GM19238 (cell line): ENCODE results near the gene CLIC6.
"Not testable (repeated sequence)": the region's sequence is repeated elsewhere in the genome, so short reads cannot be mapped to it uniquely, and the experiment has no call there.

ENCODE experiments used
- DNase-seq: peaks from one replicate; pipeline ENCODE4 v3.0.0; 2011; ENCODE audit warnings: low spot score; ENCODE audit not compliant: insufficient read length

CLIC6 gene

DNA sequence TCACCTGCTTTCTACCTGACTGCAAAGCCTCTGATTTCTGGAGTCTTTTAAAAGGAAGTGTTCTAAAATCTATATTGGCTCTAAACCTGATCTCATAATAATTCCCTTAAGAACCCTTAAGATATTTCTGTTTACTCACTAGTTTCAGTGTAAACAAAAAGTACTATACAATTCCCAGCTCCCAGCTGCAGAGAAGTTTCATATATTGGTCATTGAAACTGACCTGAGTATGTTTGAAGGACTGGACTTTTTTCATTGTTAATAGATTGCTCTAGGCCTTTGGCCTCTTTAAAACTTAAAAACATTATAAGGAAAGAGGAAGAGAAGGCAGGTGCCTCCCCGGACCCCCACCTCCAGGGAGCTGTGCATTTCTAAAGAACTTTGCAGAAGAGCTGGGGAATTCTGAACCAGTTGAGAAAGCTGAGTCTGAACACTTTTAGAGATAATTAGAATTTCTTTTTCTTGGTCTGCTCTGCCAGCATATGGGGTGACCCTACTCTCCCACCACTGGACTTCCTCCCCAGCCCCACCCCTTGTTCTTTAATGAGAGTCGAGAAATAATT, 23.7 kb downstream of the CLIC6 start:
- no peak for DNase-seq

DNA sequence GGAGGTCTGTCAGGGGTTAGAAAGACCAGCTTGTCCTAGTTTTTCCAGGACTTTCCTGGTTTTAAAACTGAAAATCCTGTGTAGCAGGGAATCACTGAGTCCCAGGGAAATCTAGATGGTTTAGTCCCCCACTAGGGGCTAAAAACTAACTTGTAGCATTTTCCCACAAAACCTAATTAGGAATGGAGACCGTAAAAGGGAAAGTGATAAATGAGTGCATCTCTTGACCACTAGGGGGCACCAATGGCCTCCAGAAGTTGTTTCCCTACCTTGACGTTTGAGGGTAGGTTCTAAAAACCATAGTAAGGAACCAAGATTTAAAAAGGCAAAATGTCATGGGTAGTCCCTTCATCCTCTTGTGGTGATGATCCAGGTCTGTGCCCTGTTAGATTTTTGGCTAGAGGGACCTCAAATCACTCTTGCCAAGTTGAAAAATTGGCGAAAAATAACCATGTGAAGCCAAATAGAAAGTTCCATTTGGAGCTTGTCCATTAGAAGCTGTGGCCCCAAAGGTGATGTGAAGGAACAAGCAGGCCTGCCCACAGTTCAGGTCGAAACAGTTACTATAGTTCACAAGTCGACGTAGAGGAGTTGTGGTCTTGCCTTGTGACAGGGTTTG, 24.5 kb downstream of the CLIC6 start:
- no peak for DNase-seq

DNA sequence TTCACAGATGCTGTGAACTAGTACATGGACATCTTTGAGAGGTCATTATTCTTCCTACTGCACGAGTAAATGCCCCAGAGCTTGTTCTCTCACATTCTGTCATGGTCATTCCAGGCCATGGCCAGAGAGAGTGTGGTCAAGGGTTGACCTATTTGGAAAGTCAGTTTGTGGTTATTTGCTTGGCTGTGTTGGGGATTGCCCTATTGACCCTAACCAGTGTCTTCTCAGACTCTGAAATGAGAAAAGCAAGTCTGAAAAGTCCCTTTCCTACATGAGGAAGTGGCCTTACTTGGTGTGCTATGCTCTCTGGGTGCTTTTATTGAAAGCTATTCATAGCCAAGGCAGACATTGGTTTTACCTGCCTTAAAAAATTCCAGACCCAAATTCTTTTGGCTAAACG, 26.6 kb downstream of the CLIC6 start:
- DNase-seq, result no peak

DNA sequence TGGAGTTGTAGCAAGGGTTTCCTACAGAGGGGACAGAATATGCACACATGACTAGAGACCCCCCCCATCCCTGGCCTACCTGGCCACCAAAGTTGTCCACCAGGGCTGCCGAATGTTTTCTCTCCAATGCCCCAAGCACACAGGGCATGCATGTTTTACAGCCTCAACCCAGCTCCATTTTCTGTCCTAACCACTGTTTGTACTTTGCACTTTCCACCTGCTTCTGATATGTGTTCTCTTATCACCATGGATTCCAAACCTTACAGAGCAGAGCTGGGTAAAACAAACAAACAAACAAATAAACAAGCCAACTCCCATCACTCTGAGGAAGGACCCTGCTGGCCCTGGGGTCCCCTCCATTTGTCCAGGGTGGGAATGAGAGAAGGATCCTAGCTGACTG, 27.3 kb downstream of the CLIC6 start:
- no peak for DNase-seq

DNA sequence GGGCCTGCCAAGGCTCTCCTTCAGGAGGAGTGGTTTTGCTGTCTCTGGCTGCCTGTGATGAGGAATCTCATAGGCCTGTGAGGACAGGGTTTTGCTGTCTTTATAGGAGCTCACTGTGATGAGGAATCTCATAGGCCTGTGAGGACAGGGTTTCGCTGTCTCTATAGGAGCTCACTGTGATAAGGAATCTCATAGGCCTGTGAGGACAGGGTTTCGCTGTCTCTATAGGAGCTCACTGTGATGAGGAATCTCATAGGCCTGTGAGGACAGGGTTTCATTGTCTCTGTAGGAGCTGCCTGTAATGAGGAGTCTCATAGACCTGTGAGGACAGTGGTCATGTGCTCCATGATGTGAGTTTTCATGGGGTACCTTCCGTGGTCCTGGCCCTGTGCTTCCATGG, 29.0 kb downstream of the CLIC6 start:
- DNase-seq, result no peak

DNA sequence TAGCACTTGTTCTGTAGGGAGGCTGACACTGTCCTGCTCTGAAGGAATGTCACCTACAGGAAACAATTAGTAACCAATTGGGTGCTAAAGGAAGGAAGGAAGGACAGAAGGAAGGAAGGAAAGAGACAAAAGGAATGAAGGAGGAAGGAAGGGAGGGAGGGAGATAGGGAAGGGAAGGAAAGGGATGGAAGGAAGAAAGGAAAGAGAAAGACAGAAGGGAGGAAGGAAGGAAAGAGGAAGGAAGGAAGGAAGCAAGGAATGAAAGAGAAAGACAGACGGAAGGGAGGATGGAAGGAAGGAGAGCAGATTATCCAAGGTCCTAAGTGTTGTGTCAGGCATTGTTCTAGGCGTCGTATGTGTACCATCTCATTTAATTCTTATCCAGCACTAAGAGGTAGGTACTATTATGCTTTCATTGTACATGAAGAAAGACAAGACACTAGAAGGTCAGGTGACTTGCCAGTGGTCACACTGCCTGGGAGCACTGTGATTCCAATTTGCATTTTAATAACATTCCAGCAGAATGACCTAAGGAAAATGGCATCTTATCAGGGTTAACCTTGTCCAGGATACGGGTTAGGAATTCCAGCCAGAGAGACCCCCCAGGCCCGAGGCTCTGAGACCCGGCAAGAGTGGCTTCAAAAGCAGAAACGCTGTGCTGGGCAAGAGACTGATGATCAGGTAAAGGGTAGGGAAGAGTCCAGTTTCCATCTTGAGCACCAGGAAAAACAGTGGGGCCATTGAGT, 29.6 kb downstream of the CLIC6 start:
- DNase-seq, result no peak

DNA sequence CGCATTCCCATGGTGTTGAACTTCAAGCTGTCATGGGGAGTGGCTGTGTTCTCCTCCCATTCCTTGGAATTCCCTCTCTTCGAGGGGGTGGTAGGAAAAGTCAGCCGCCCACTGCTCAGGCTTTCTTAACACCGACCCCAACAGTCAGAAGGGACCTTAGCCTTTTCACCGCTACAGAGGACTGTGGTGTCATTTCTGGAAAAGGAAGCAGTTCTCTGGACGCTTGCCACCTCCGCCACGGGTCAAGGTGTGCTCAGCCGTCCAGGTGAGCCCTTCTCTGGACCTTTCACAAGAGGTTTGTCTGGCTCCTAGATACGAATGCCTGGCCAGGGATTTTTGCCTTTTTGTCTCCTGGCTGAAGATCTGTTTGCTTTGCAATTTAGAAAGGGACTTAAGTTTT, 31.8 kb downstream of the CLIC6 start:
- DNase-seq, result no peak

DNA sequence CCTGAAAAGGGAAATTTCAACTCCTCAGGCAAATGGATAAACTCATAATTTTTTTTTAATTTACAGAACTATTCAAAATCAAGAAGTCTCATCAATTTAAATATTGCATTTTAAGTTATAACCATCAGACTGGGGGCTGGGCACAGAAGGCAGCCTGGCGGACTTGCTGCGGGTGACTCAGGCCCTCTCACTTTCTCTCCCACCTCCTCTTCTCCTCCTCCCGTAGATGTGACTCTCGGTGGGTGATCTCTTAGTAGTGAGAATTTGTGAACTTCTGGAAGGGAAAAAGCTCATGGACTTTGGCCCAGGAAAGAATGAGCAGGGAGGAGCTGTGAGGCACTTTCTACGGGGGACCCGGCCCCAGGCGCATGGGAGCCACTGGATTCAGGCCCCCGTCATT, 32.9 kb downstream of the CLIC6 start:
- DNase-seq, result no peak

DNA sequence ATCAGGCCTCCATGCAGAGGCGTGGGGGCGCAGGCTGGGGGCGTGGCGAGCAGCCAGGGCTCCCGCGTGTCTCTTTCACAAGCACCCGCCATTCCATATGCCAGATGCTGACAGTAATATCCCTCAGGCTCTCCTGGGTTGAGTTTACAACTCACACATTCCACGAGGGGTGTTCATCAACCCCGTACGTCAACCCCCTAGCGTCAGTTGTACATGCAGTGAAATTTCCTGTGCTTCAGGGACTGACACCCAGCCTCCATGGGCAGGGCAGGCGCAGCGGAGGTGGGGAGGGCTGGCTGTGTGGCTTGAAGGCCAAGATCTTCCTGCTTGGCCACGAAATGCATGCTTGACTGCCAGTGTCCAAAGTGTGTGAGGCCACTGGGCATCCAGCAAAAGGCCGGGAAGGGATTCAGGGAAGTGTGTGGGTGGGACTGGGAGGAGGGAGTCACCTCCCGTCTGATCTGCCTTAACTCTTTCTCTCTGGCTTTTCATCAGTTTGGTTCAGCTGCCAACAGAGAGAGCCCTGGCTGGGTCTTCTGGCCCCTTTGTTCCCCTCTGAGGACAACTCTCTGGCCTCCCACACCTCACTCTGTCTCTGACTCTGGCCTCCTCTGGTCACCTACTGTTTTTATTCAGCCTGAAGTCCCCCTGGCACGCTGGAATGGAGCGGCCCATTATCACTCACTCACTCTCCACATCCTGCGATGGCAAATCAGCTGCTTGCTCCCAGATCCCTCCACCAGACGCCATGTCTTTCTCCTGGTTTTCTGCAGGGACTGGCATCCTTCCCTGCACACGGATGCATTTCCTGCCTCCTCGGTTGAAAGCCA, 33.8 kb downstream of the CLIC6 start:
- DNase-seq, result no peak

DNA sequence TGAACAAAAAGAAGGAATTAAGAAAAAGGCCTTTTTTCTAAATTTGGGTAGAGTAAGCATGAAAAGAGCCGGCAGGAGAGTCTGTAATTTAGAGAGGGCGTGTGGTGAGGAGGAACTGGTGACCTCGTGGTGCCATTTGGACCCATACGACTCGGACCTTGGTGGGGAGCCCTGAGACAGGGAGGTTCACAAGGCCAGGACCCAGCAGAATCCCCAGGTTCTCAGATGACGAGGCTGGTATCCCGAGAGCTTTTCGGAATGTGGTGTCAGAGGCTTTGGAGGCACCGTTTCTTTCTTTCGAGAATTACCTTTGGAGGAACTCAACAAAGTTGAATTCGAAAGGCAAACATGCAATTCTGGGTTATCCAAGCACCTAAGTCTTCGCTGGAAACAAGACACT, 34.8 kb downstream of the CLIC6 start:
- no peak for DNase-seq

DNA sequence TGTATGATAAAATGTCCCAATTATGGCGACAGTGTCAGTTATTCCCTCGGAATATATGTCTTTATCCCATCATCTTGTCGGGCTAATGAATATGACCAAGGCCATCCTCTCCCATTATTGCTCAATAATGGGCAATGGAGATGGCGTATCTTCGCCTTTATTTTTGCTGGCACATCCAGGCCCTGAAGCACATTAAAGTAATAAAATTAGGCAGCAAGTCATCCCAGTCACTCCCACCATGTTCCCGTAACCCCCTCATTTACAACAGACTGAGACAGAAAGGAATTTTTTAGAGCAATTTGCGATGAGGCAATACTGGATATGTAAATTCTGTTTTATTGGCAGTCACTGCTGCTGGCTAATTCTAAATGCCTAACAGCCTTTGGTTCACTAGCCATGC, 35.3 kb downstream of the CLIC6 start:
- DNase-seq, result no peak

DNA sequence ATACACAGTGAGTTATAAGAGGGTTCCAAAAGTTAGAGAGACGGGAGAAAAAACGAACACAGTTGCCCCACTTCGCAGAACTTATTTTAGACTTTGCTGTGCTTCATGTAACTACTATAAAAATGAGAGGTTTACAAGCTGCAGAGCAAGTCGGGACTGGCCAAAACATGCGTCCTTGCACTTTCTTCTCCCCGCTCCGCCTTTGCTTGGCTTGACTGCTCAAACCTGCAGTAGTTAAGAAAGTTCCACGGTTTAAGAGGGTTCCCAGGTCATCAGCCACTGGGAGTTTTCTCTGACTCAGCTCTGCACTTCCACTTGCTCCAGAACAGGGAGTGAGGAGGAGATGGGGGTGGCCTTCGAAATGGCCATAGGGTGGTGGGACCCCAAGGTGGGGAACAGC, 36.2 kb downstream of the CLIC6 start:
- DNase-seq, result no peak

DNA sequence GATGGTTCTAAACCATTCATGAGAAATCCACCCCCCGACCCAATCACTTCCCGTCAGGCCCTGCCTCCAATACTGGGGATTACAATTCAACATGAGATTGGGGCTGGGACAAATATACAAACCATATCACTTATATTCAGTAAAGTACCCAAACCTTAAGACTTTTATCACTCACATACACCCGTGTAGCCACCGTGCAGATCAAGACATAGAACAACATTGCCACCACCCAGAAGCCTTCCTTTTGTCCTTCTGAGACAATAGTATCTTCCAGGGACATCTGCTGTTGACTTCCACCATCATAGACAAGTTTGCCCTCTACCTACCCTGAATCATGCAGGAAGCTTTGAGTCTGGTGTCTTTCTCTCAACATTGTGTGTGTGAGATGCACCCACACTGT, 37.5 kb downstream of the CLIC6 start:
- no peak for DNase-seq

DNA sequence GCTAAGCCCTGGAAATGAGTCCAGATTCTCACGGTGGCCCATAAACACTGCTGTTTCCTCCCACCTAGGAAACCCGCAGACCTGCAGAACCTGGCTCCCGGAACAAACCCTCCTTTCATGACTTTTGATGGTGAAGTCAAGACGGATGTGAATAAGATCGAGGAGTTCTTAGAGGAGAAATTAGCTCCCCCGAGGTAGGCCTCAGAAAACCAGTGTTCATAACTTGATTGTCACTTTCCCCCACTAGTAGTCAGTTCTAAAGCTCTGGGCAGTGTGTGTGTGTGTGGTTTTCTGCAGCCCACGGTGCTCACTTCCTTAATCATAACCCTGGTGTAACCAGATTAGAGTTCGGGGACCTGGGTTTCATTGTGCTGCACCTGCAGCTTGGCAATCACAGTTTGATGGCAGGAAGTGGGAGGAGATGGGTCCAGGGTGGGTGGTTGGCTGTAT, 39.1 kb downstream of the CLIC6 start:
- peak; percentile 55 for DNase-seq

DNA sequence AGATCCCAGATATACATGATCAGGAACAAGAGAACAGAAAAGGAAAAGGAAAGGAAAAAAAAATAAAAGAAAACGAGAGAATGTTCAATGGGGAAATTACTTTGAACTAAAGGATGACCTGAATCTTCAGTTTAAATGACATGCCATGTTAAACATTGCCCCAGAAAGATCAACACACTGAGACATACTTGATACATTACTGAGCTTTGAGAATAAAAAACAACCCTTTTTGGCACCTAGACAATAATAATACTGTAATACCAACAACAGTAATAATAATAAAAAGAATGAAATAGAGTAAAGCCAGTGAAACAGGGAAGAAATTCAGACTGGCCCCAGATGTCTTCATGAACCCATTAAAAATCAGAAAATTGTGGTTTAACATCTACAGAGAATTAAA, 44.8 kb downstream of the CLIC6 start:
- no peak for DNase-seq

DNA sequence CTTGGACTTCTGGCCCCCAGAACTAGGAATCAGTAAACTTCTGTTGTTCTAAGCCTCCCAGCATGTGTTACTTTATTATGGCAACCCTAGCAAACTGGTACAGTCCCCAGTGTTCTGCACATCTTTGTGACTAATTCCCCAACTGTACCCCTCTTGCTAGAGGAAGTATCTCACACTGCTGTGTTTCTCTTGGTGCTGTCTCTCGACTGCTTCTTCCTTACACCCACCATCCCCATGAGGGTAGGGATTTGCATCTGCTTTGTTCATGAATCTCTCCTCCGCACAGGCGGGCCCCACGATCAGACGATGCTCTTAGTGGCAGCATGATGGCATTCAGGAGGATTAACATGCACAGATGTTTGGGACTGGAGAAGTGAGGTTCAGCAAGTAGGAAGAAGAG, 46.7 kb downstream of the CLIC6 start:
- DNase-seq, result no peak

DNA sequence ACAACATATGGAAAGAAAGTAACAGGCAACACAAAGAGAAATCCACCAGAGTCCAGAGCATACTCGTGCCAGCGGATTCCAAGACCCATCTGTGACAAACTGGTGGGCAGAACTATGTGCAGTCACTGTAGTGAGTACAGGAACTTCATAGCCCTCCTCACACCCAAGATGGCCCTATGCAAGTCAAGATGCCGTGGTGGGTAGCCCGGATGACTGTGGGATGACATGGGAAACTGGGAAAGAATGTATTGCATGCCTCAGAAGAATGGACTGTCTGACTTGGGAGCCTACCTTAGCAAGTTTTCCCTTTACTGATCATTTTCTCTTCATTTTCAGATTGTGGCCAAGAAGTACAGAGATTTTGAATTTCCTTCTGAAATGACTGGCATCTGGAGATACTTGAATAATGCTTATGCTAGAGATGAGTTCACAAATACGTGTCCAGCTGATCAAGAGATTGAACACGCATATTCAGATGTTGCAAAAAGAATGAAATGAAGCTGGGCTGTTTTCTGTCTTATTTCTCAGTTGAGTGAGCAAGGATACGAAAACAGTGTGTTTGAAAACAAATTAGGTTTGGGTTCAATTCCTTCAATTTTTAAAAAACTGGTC, 47.3 kb downstream of the CLIC6 start:
- no peak for DNase-seq

DNA sequence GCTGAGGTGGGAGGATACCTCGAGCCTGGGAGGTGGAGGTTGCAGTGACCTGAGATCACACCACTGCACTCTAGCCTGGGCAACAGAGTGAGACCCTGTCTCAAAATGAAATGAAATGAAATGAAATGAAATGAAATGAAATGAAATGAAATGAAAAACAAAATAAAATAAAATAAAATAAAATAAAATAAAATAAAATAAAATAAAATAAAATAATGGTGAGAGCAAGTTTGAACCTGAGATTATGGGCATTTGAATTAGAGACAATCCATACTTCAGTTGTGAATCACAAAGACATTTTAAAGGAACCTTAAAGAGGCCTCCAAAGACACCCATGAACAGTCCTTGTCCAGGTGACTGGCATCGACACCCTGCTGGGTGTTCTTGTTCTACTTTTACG, 49.7 kb downstream of the CLIC6 start:
- DNase-seq, result not testable (repeated sequence)

DNA sequence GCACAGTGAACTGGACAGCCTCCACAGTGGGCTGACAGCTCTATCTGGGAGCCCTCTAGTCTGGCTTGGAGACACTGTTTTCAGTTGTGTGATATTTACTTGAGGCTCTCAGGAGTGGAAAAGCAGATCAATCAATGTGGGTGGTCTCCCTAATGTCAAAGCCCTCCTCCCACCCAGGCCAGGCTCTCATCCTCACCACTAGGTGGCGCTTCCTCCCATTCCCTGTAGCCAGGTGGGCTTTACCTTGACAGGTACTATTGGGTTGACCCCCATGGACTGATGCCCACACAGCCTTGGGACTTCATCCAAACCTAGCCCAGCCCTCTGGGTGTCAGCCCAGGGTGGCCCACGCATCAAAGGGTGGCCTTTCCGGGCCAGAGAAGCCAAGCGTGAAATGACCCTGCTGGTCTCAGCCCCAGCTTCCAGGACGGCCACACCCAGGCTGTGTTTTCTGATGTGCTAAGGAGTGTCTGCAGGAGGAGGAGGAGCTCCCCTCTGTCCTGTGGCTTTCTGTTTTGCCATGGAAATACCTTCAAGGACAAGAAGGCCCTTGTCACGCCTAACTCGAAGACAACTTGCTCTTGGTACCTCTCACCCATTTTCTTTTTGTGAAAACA, 54.0 kb downstream of the CLIC6 start:
- DNase-seq, result no peak

DNA sequence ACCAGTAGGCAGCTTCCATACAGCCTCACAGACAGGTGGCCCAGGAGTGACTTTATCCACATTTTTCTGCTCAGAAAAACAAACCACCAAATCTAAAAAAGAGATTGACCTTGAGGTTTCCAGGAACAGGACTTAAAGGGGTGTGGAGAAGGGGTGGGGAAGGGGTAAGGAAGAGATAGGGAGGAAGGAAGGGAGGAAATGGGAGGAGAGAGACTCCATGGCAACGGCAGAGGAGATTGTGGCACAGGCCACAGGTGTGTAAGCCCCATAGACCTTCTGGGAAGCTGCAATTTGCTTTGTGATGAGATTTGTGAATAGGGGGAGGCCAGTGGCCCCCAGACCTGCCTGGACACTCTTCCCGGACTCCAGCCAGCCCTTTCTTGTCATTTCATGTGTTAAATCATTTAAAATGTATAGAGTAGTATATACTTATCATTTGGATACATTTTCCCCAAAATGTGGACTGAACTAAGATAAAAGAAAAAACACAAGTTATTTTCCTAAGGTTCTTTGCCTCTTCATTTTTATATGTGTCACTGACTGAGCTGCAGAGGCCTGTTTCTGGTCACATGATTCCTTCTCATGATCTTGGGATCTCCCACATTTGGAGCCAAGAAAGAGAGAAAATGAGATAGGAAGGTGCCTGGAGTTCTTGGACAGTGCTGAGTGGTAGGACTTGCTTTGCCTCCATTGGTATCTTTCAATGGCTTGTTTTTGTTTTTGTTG, 55.5 kb downstream of the CLIC6 start:
- no peak for DNase-seq

DNA sequence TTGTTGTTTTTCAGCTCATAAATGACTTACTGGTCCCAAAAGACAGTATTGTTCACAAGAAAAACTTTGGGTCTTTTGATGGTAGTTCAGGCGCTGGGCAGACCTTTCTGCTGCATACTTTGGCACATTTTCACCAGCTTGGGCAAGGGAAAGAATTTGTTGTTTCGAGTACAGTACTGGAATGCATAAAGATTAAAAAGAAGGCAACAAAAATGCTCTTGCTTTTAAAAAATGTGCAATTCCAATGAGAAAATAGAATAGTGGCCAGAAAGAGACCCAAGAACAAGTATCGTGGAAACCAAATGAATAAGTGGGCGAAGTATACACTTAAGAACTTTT, 56.0 kb downstream of the CLIC6 start:
- no peak for DNase-seq
